Natural killer cell (primary cell): Measurements from ENCODE around the gene ZNF337. TPM values are rescaled to one million over a fixed set of nuclear protein-coding genes. Genes with fewer than 3 reads are reported as not detected.

Source experiments
- ATAC-seq, 3 donors: fragments of 150-1000 bp in 2 of 3; fragments of 200-7000 bp in 1 of 3; cut with Tn5 transposase; 1 replicate in 1 of 3; 2 replicates in 2 of 3; pipeline ENCODE4 v1.10.0; 2021; ENCODE audit warnings: mild to moderate bottlenecking in 2 of 3, moderate library complexity in 2 of 3
- DNase-seq, 2 donors: peaks; one replicate each; pipeline versions ENCODE4 v3.0.0 to v3.0.0-alpha.2; 2013 to 2021; ENCODE audit warnings: mixed read lengths in 1 of 2
- H3K27ac ChIP-seq: one replicate; pipeline ENCODE4 v1.5.1; 2013; ENCODE audit warnings: mild to moderate bottlenecking, low read length
- H3K27me3 ChIP-seq: one replicate; pipeline ENCODE4 v1.6.1; 2013; ENCODE audit warnings: low read length; ENCODE audit not compliant: control insufficient read depth, insufficient read depth
- H3K36me3 ChIP-seq: one replicate; pipeline ENCODE4 v1.6.1; 2013; ENCODE audit warnings: low read length; ENCODE audit not compliant: control insufficient read depth, insufficient read depth
- H3K4me1 ChIP-seq: one replicate; pipeline ENCODE4 v1.6.1; 2013; ENCODE audit warnings: low read length; ENCODE audit not compliant: control insufficient read depth, insufficient read depth
- H3K4me3 ChIP-seq: one replicate; pipeline ENCODE4 v1.5.1; 2013; ENCODE audit warnings: low read length
- H3K9me3 ChIP-seq: one replicate; pipeline ENCODE4 v1.6.1; 2013; ENCODE audit warnings: low read length; ENCODE audit not compliant: control insufficient read depth, insufficient read depth
- H3K27ac Mint-ChIP-seq, 2 donors: one replicate each; pipeline ENCODE4 v1.8.0; 2022; ENCODE audit warnings: mild to moderate bottlenecking in 2 of 2, mixed read lengths in 2 of 2, moderate library complexity in 1 of 2
- H3K27me3 Mint-ChIP-seq, 2 donors: one replicate each; pipeline ENCODE4 v1.8.0; 2022; ENCODE audit warnings: low read depth in 2 of 2, mixed read lengths in 2 of 2
- H3K36me3 Mint-ChIP-seq: one replicate; pipeline ENCODE4 v1.8.0; 2022; ENCODE audit warnings: mixed read lengths
- H3K4me1 Mint-ChIP-seq, 2 donors: one replicate each; pipeline ENCODE4 v1.8.0; 2022; ENCODE audit warnings: mixed read lengths in 2 of 2
- H3K4me3 Mint-ChIP-seq: one replicate; pipeline ENCODE4 v1.8.0; 2022; ENCODE audit warnings: mild to moderate bottlenecking, moderate library complexity, mixed read lengths
- H3K9me3 Mint-ChIP-seq, 2 donors: one replicate each; pipeline ENCODE4 v1.8.0; 2022; ENCODE audit warnings: mixed read lengths in 2 of 2
- CTCF ChIP-seq: fragments of 200-600 bp; IDR thresholded peaks from one replicate; pipeline ENCODE4 v1.8.0; 2022; ENCODE audit warnings: antibody characterized with exemption
- WGBS: methylation state at CpG from one replicate; pipeline ENCODE4 v1.1.7; 2013; ENCODE audit warnings: missing lambda C conversion rate; ENCODE audit not compliant: insufficient coverage; 5-methylcytosine and 5-hydroxymethylcytosine counted together
- intact Hi-C: fragments of 100-400 bp; cut with micrococcal nuclease; formaldehyde crosslinking; loops from one replicate; pipeline ENCODE4 v1.14.2; 2022
- total RNA-seq, 4 donors: library from RNA; stranded (reverse); fragments of 120-200 nt in 1 of 4; gene quantifications; one replicate each; pipeline versions ENCODE4 v1.2.3 to v1.2.4, GENCODE V29; 2013 to 2022

Gene ZNF337
- total RNA-seq, 3 donors from 2014 or later (not counting 1 experiment from before 2014, with no cell fraction given), result 17.6 to 25.3 (median 18.0) TPM

GRCh38 chr20:25692499-25692898 is 4.2 kb downstream of the ZNF337 start:
- Mint-ChIP-seq H3K27me3 (no peaks in the 10 kb centered on the region), H3K36me3 (no peaks in the 10 kb centered on the region), H3K4me3 (no peak overlapping the region), H3K9me3 (no peaks in the 10 kb centered on the region), H3K27ac (no peak overlapping the region), H3K4me1 (peaks cover 4 to 19% of the 10 kb centered on the region in 2 donors)
- no peaks in the 10 kb centered on the region for H3K27me3 ChIP-seq
- H3K4me1 ChIP-seq, result peaks cover 10% of the 10 kb centered on the region
- H3K27ac ChIP-seq, result no peak overlapping the region
- H3K36me3 ChIP-seq, result peaks cover 4% of the 10 kb centered on the region
- intact Hi-C loops, result no loop called here
- no peak for DNase-seq
- no peaks in the 10 kb centered on the region for H3K9me3 ChIP-seq
- TF ChIP-seq CTCF, result no peak
- H3K4me3 ChIP-seq, result no peak overlapping the region
- no CpG with 5 or more reads among the region's 2 CpGs for WGBS
- ATAC-seq, result no peak

GRCh38 chr20:25690427-25690826 is 6.2 kb downstream of the ZNF337 start:
- Histone ChIP-seq H3K27ac (no peak overlapping the region), H3K36me3 (peaks cover 8% of the 10 kb centered on the region), H3K9me3 (no peaks in the 10 kb centered on the region), H3K4me1 (peaks cover 2% of the 10 kb centered on the region), H3K27me3 (no peaks in the 10 kb centered on the region), H3K4me3 (no peak overlapping the region)
- Mint-ChIP-seq H3K4me1 (peaks cover 0 to 10% of the 10 kb centered on the region in 2 donors), H3K27ac (no peak overlapping the region), H3K4me3 (no peak overlapping the region), H3K36me3 (no peaks in the 10 kb centered on the region), H3K27me3 (no peaks in the 10 kb centered on the region), H3K9me3 (no peaks in the 10 kb centered on the region)
- no peak for ATAC-seq
- intact Hi-C loops, result no loop called here
- DNase-seq, result no peak
- no peak for TF ChIP-seq CTCF

GRCh38 chr20:25686081-25687067 is 10.3 kb downstream of the ZNF337 start:
- H3K4me3 ChIP-seq, result no peak overlapping the region
- ATAC-seq (no peak), DNase-seq (no peak)
- no peaks in the 10 kb centered on the region for H3K27me3 ChIP-seq
- H3K27ac ChIP-seq, result no peak overlapping the region
- TF ChIP-seq CTCF, result no peak
- H3K4me1 Mint-ChIP-seq, result peaks cover 0 to 9% of the 10 kb centered on the region in 2 donors
- peaks cover 0 to 2% of the 10 kb centered on the region in 2 donors for H3K9me3 Mint-ChIP-seq
- no peaks in the 10 kb centered on the region for H3K9me3 ChIP-seq
- H3K4me3 Mint-ChIP-seq, result no peak overlapping the region
- peaks cover 8% of the 10 kb centered on the region for H3K36me3 Mint-ChIP-seq
- H3K36me3 ChIP-seq, result peaks cover 14% of the 10 kb centered on the region
- H3K4me1 ChIP-seq, result no peaks in the 10 kb centered on the region
- H3K27me3 Mint-ChIP-seq, result no peaks in the 10 kb centered on the region
- 80% methylated on average over 8 of the region's 8 CpGs for WGBS
- intact Hi-C loops, result no loop called here
- no peak overlapping the region for H3K27ac Mint-ChIP-seq
